ENCODE results near the gene PLEKHN1.

The PLEKHN1 gene

GRCh38 chr1:966135-966703 lies at the start of gene PLEKHN1:
TSS of gene PLEKHN1 (plus strand) at chr1:966482. CDS start at chr1:966532, 50 bp downstream.
- peak; percentile 81 for DNase-seq (ENCODE audit: low spot score)

GRCh38 chr1:917076-917459 lies 49.2 kb upstream of the PLEKHN1 start:
- no peak for DNase-seq (ENCODE audit: low spot score)

- DNase-seq (ENCODE audit: low spot score) = no peak
Measured at GRCh38 chr1:917466-918091, 48.7 kb upstream of the PLEKHN1 start.

GRCh38 chr1:918353-918752 lies 47.9 kb upstream of the PLEKHN1 start:
- DNase-seq (ENCODE audit: low spot score) = no peak

- no peak for DNase-seq (ENCODE audit: low spot score)
Measured at GRCh38 chr1:918843-919242, 47.4 kb upstream of the PLEKHN1 start.

GRCh38 chr1:919271-919872 lies 46.9 kb upstream of the PLEKHN1 start:
- no peak for DNase-seq (ENCODE audit: low spot score)

GRCh38 chr1:920010-920409 lies 46.3 kb upstream of the PLEKHN1 start:
- no peak for DNase-seq (ENCODE audit: low spot score)

GRCh38 chr1:920521-920920 lies 45.8 kb upstream of the PLEKHN1 start:
- DNase-seq (ENCODE audit: low spot score) = no peak

GRCh38 chr1:921011-921837 lies 45.1 kb upstream of the PLEKHN1 start:
- DNase-seq (ENCODE audit: low spot score) = peak; percentile 73

GRCh38 chr1:923131-923990 lies 42.9 kb upstream of the PLEKHN1 start, which contains the start of gene SAMD11:
TSS of gene SAMD11 (plus strand) at chr1:923923. CDS start at chr1:924432, 509 bp downstream.
- DNase-seq (ENCODE audit: low spot score) = peak; percentile 78

GRCh38 chr1:923991-924655 lies 42.2 kb upstream of the PLEKHN1 start:
- no peak for DNase-seq (ENCODE audit: low spot score)

- DNase-seq (ENCODE audit: low spot score) = peak; percentile 59
Measured at GRCh38 chr1:924656-925560, 41.4 kb upstream of the PLEKHN1 start.

GRCh38 chr1:925561-926421 lies 40.5 kb upstream of the PLEKHN1 start:
- no peak for DNase-seq (ENCODE audit: low spot score)

- DNase-seq (ENCODE audit: low spot score) = no peak
Measured at GRCh38 chr1:927234-927633, 39.0 kb upstream of the PLEKHN1 start.

GRCh38 chr1:927748-928147 lies 38.5 kb upstream of the PLEKHN1 start:
- DNase-seq (ENCODE audit: low spot score) = no peak

GRCh38 chr1:928825-929661 lies 37.2 kb upstream of the PLEKHN1 start:
- DNase-seq (ENCODE audit: low spot score) = no peak

- DNase-seq (ENCODE audit: low spot score) = no peak
Measured at GRCh38 chr1:929712-930632, 36.3 kb upstream of the PLEKHN1 start.

All from RKO (cell line).